SKM-1 (cell line): ENCODE measurements around the gene COPB2.

Experiments used
- DNase-seq: peaks from one replicate; lab custom pipeline; 2025; ENCODE audit not compliant: unreplicated experiment; lab: John Stamatoyannopoulos, UW

Gene COPB2

DNA sequence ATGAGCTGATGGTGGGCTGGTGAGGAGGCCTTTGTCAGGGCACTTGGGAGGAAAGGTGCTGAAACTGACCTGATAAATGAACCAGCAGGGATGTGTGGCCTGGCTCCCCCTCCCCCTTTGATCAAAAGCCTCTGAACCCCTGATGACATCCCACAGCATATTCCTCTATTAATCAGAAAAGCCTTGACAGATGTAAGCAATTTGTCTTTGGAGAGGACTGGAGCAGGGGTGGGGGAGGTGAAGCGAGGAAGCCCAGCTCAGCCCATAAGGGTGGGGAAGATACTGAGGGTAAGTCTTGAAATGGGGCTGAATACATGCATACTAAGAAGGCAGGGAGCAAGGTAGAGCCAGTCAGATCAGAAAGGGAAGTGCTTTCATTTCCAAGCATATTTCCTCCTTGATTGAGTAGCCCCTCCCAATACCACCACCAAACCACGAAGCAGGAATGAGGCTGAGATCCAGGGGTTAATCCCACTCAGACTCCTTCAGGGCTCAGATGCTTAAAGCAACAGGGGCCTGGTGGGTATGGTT lies 80.3 kb downstream of the COPB2 start:
- DNase-seq: no peak

- no peak for DNase-seq
These were observed 80.9 kb downstream of the COPB2 start for GRCh38 chr3:139308560-139308959.

GRCh38 chr3:139307601-139308555 lies 81.6 kb downstream of the COPB2 start:
- DNase-seq: no peak
